HepG2 (cell line): ENCODE measurements around the gene GNG3. TPM values are rescaled to one million over a fixed set of nuclear protein-coding genes. Genes with fewer than 3 reads are reported as not detected.

ENCODE experiments used
- AGO2 ChIP-seq: fragments of 200-400 bp; formaldehyde crosslinking; optimal IDR thresholded peaks from 2 replicates; pipeline ENCODE3; 2017; ENCODE audit warnings: mild to moderate bottlenecking, low read depth, low read length, moderate library complexity
- AHR ChIP-seq: IDR thresholded peaks from 2 replicates; pipeline ENCODE4 v1.6.1; 2018; ENCODE audit warnings: missing genetic modification reagents, missing compliant biosample characterization
- ATF6 ChIP-seq: sonication (generic); formaldehyde crosslinking; conservative IDR thresholded peaks from 2 replicates; pipeline ENCODE4 v1.4.0; 2020; ENCODE audit warnings: missing genetic modification reagents
- FOXK1 ChIP-seq: sonication (generic); formaldehyde crosslinking; IDR thresholded peaks from 2 replicates; pipeline ENCODE4 v1.4.0; 2020; ENCODE audit warnings: low read depth, missing genetic modification reagents, borderline replicate concordance
- GPN1 ChIP-seq: sonication (generic); formaldehyde crosslinking; IDR thresholded peaks from 2 replicates; pipeline ENCODE4 v1.5.1; 2020; ENCODE audit warnings: missing genetic modification reagents, borderline replicate concordance
- HNF1B ChIP-seq: sonication (generic); formaldehyde crosslinking; IDR thresholded peaks from 2 replicates; pipeline ENCODE4 v1.5.1; 2020; ENCODE audit warnings: mild to moderate bottlenecking, moderate library complexity, missing genetic modification reagents
- MED13 ChIP-seq: sonication (generic); formaldehyde crosslinking; IDR thresholded peaks from 2 replicates; pipeline ENCODE4 v1.5.0; 2020; ENCODE audit warnings: missing genetic modification reagents
- MEIS2 ChIP-seq: sonication (generic); formaldehyde crosslinking; IDR thresholded peaks from 2 replicates; pipeline ENCODE4 v1.9.0; 2021; ENCODE audit warnings: mild to moderate bottlenecking, missing genetic modification reagents
- MIER3 ChIP-seq: IDR thresholded peaks from 2 replicates; pipeline ENCODE4 v1.6.1; 2016; ENCODE audit warnings: missing compliant biosample characterization, borderline replicate concordance
- POLR2A ChIP-seq, 2 experiments: IDR thresholded peaks; 2 replicates each; pipeline ENCODE4 v1.6.1; 2011; ENCODE audit warnings: low read depth in 2 of 2, low read length in 2 of 2, mild to moderate bottlenecking in 1 of 2, moderate library complexity in 1 of 2; ENCODE audit not compliant: insufficient read depth in 1 of 2
- RBM22 ChIP-seq: fragments of 200-400 bp; formaldehyde crosslinking; optimal IDR thresholded peaks from 2 replicates; pipeline ENCODE3; 2017; ENCODE audit warnings: mild to moderate bottlenecking, low read length, moderate library complexity
- TCF12 ChIP-seq, 2 experiments: fragments of 450-650 bp in 1 of 2; sonication (generic) in 1 of 2; formaldehyde crosslinking in 1 of 2; IDR thresholded peaks; 2 replicates each; pipeline versions ENCODE4 v1.6.1 to v1.8.0; 2017 to 2022; ENCODE audit warnings: antibody characterized with exemption in 1 of 2, mild to moderate bottlenecking in 1 of 2, missing genetic modification reagents in 1 of 2, moderate library complexity in 1 of 2
- TOE1 ChIP-seq: sonication (generic); formaldehyde crosslinking; IDR thresholded peaks from 2 replicates; pipeline ENCODE4 v1.4.0; 2020; ENCODE audit warnings: mild to moderate bottlenecking, missing genetic modification reagents
- ZIK1 ChIP-seq: sonication (generic); formaldehyde crosslinking; IDR thresholded peaks from 2 replicates; pipeline ENCODE4 v1.5.0; 2020; ENCODE audit warnings: mild to moderate bottlenecking, low read depth, missing genetic modification reagents, borderline replicate concordance
- ZKSCAN8 ChIP-seq: IDR thresholded peaks from 2 replicates; pipeline ENCODE4 v1.6.1; 2016; ENCODE audit warnings: borderline replicate concordance, missing genetic modification reagents, missing compliant biosample characterization
- ZNF3 ChIP-seq: IDR thresholded peaks from 2 replicates; pipeline ENCODE4 v1.7.0; 2017; ENCODE audit warnings: inconsistent platforms
- ZNF484 ChIP-seq: sonication (generic); formaldehyde crosslinking; IDR thresholded peaks from 2 replicates; pipeline ENCODE4 v1.5.1; 2020; ENCODE audit warnings: mild to moderate bottlenecking, low read depth, missing genetic modification reagents, borderline replicate concordance
- polyA plus RNA-seq, 8 experiments: library from polyadenylated mRNA; depleted of rRNA in 3 of 8; stranded (reverse) in 7 of 8; unstranded in 1 of 8; fragments of >200 nt; fragmentation: Illumina TruSeq in 4 of 8; extraction: Trizol in 4 of 8; gene quantifications; 2 replicates each; pipeline versions ENCODE4 v1.2.1 to v1.2.3, GENCODE V29; 2011 to 2016; ENCODE audit warnings: low read depth in 4 of 8, missing spikeins in 1 of 8, mixed read lengths in 1 of 8; ENCODE audit not compliant: insufficient read depth in 1 of 8
- total RNA-seq, 5 experiments: library from RNA; depleted of rRNA; stranded (reverse); fragments of >200 nt; fragmentation: Illumina TruSeq; extraction: Trizol; gene quantifications; 2 replicates each; pipeline ENCODE4 v1.2.3, GENCODE V29; 2016; ENCODE audit warnings: low read depth in 1 of 5
- TF ChIP-seq, protein P1 (sequence below): sonication (generic); formaldehyde crosslinking; IDR thresholded peaks from 2 replicates; pipeline ENCODE4 v1.4.0; 2020; ENCODE audit warnings: mild to moderate bottlenecking, low read depth, missing genetic modification reagents
- TF ChIP-seq, protein P2 (sequence below): sonication (generic); formaldehyde crosslinking; IDR thresholded peaks from 2 replicates; pipeline ENCODE4 v1.5.0; 2020; ENCODE audit warnings: mild to moderate bottlenecking, missing genetic modification reagents, moderate library complexity
- TF ChIP-seq, protein P3 (sequence below): IDR thresholded peaks from 2 replicates; pipeline ENCODE4 v1.4.0; 2020; ENCODE audit warnings: mild to moderate bottlenecking, missing genetic modification reagents

The GNG3 gene
- total and polyA plus RNA-seq, 2 of the 13 experiments (the other 11 are each of a cell fraction or from before 2014, with no cell fraction given), result not detected

- TF ChIP-seq, protein P1, sequence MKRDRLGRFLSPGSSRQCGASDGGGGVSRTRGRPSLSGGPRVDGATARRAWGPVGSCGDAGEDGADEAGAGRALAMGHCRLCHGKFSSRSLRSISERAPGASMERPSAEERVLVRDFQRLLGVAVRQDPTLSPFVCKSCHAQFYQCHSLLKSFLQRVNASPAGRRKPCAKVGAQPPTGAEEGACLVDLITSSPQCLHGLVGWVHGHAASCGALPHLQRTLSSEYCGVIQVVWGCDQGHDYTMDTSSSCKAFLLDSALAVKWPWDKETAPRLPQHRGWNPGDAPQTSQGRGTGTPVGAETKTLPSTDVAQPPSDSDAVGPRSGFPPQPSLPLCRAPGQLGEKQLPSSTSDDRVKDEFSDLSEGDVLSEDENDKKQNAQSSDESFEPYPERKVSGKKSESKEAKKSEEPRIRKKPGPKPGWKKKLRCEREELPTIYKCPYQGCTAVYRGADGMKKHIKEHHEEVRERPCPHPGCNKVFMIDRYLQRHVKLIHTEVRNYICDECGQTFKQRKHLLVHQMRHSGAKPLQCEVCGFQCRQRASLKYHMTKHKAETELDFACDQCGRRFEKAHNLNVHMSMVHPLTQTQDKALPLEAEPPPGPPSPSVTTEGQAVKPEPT, result no peak
- TF ChIP-seq TOE1 (CRISPR knock-in tag) (no peak), ZIK1 (no peak), TCF12 (IDR thresholded peaks at IDR 0.05) (no peak), TCF12 (CRISPR knock-in tag; IDR thresholded peaks at IDR 0.05) (no peak), AGO2 (peak; percentile 8), HNF1B (no peak), ZNF484 (CRISPR knock-in tag) (no peak), POLR2A (IDR thresholded peaks at IDR 0.05; ENCODE audit: insufficient read depth in 1 of 2, low read depth in 2 of 2, low read length in 2 of 2) (peak in 1 of 2 experiments; percentile 52; a peak in 1 of 4 replicates), MIER3 (no peak), ZNF3 (no peak), AHR (CRISPR knock-in tag) (no peak), ATF6 (CRISPR knock-in tag) (no peak), MEIS2 (CRISPR knock-in tag) (no peak), RBM22 (peak; percentile 80), GPN1 (CRISPR knock-in tag) (no peak), FOXK1 (CRISPR knock-in tag) (no peak), MED13 (CRISPR knock-in tag) (no peak), ZKSCAN8 (CRISPR knock-in tag) (no peak)
- TF ChIP-seq, protein P2, sequence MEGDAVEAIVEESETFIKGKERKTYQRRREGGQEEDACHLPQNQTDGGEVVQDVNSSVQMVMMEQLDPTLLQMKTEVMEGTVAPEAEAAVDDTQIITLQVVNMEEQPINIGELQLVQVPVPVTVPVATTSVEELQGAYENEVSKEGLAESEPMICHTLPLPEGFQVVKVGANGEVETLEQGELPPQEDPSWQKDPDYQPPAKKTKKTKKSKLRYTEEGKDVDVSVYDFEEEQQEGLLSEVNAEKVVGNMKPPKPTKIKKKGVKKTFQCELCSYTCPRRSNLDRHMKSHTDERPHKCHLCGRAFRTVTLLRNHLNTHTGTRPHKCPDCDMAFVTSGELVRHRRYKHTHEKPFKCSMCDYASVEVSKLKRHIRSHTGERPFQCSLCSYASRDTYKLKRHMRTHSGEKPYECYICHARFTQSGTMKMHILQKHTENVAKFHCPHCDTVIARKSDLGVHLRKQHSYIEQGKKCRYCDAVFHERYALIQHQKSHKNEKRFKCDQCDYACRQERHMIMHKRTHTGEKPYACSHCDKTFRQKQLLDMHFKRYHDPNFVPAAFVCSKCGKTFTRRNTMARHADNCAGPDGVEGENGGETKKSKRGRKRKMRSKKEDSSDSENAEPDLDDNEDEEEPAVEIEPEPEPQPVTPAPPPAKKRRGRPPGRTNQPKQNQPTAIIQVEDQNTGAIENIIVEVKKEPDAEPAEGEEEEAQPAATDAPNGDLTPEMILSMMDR, result no peak
- TF ChIP-seq, protein P3, sequence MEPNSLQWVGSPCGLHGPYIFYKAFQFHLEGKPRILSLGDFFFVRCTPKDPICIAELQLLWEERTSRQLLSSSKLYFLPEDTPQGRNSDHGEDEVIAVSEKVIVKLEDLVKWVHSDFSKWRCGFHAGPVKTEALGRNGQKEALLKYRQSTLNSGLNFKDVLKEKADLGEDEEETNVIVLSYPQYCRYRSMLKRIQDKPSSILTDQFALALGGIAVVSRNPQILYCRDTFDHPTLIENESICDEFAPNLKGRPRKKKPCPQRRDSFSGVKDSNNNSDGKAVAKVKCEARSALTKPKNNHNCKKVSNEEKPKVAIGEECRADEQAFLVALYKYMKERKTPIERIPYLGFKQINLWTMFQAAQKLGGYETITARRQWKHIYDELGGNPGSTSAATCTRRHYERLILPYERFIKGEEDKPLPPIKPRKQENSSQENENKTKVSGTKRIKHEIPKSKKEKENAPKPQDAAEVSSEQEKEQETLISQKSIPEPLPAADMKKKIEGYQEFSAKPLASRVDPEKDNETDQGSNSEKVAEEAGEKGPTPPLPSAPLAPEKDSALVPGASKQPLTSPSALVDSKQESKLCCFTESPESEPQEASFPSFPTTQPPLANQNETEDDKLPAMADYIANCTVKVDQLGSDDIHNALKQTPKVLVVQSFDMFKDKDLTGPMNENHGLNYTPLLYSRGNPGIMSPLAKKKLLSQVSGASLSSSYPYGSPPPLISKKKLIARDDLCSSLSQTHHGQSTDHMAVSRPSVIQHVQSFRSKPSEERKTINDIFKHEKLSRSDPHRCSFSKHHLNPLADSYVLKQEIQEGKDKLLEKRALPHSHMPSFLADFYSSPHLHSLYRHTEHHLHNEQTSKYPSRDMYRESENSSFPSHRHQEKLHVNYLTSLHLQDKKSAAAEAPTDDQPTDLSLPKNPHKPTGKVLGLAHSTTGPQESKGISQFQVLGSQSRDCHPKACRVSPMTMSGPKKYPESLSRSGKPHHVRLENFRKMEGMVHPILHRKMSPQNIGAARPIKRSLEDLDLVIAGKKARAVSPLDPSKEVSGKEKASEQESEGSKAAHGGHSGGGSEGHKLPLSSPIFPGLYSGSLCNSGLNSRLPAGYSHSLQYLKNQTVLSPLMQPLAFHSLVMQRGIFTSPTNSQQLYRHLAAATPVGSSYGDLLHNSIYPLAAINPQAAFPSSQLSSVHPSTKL (CRISPR knock-in tag), result no peak
These were observed 40.0 kb upstream of the GNG3 start (continued) for GRCh38 chr11:62667460-62667859.
